Medulla oblongata (tissue), 1 donor: Measurements from ENCODE around the gene MYL12B.
A peak's percentile ranks its signal among the peaks of the same experiment; 100 is the strongest.
"Not testable (repeated sequence)": the region's sequence is repeated elsewhere in the genome, so short reads cannot be mapped to it uniquely, and the experiment has no call there.

Experiments used
- DNase-seq: peaks from one replicate; pipeline ENCODE4 v3.0.0-alpha.2; 2015; ENCODE audit errors: extremely low spot score

MYL12B gene

DNA sequence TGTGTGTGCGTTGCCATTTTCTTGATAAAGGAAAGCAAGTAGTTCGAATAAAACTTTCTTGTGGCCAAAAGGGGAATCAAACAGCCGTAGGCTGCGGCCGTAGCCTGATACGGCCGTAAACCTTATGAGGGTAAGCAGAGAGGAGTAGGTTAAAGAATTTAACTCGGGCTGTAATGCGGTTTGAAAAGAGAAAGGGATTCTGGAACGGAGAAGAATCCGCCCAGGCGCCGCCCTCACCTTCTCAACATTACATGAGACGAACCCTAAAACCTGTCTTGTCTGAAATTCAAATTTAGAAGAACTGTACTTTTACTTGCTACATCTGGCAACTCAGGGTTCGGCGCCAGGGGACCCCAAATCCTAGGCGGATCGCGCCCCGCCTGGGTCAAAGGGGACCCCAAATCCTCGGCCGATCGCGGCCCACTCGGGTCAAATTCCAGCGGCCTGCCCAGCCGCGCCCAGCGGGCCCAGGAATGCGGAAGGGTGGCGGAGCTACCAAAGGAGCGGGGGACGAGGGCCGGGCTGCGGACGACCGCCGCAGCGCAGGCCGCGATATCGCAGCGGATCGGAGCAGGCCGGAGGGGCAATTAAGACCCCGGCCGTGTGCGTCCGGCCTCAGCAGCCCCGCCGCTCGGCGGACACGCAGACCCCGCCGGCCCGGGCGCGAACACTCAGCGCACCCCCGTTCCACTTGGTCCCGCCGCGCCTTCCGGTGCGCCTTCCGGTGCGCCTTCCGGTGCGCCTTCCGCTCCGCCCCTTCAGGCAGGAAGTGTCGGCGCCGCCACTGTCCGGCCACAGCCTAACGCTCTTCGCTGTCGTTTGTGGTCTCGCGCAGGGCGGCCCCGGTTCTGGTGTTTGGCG lies at the start of gene MYL12B:
MYL12B (plus strand) TSS at position 761 of the 861 bp plus-strand sequence. CDS start 10,766 bp downstream, outside the sequence.
- peak; percentile 78 for DNase-seq

DNA sequence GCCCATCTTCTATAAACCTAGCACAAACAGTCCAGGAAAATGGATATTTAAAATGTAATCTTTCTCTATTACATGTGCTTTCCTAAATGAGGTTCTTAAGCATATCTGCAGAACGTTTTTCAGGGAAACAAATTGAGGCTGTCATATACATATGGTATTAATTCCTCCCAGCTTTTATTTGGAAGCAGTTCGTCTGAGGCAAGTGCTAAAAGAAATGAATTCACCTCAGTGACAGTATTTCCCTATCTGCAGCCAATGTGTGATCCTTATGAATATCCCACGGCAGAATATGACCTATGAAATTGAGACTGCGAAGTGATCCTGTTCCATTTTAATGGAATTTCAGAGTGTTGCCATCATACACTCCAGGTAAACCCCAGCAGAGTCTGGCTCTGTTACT lies 49.3 kb upstream of the MYL12B start:
- no peak for DNase-seq

DNA sequence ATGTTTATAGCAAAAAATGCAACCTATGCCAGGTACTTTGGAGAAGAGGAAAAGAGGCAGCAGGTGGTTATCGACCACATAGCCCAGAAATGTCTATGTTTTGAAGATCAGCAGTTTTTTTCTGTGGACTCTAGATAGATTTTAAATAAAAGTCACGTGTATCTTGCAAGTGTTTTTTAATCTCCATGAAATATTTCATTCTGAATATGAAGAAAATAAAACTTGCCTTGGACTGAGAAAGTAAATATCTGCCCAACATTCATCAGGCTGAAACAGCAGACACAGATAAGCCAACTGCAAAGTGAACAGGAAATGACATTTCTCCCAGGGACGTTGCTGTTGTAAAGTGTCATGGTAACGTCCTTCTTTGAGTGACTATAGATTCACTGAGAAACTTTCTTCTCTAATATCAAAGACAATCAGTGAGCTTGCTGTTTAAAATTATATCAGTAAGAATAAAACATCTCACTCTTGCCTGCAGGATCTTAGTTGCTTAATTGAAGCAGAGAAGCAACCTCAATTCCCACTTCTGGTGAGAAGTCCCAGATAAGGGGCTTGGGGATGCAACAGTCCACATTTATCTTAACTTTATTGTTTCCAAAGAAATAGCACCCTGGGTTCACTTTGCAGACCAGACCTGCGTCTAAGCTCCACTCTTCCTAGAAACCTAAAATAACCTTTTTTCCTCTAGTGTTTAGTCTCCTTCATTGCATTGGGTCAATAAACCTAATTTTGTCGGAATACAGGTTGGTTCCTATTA lies 48.5 kb upstream of the MYL12B start:
- DNase-seq: no peak

DNA sequence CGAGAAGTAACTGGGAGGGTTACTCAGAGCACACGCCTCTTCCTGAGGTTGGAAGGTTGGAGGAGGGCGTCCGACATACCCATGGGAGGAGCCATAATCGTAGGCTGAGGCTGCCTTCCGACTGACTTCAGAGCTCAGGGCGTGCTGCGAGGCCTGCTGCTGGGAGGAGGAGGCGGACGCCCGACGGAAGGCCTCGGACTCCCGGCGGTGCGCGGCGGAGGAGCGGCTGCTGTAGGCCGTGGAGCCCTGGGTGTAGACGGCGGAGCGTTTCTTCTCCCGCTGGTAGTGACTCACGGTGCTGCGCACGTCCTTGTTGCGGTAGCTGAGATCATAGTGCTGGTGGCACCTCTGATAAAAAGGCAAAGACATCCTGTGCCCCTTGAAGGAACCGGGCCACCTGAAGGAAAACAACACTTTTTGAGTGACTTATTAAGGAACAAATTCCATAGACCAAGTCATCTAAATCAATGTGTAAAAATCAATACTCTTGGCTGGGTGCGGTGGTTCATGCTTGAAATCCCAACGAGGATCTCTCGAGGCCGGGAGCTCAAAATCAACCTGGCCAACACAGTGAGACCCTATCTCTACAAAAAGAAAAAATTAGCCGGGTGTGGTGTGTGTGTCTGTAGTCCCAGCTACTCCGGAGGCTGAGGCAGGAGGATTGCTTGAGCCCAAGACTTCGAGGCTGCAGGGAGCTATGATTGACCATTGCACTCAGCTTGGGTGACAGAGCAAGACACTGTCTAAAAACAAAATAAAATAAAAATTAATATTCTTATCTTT lies 46.9 kb upstream of the MYL12B start:
- DNase-seq: no peak

DNA sequence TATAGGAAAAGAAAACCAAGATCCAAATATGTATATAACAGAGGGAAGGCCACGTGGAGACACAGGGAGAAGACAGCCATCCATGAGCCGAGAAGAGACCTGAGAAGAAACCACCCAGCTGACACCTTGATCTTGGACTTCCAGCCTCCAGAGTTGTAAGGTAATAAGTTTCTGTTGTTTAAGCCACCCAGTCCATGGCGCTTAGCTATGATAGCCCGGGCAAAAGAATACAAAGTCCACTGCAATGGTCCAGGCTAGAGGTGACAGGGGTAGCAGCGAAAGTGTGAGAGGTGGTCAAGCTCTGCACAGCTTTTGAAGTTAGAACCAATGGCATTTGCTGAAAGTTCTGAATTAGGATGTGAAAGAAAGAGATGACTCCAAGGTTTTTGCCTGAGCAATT lies 44.9 kb upstream of the MYL12B start:
- DNase-seq: no peak

DNA sequence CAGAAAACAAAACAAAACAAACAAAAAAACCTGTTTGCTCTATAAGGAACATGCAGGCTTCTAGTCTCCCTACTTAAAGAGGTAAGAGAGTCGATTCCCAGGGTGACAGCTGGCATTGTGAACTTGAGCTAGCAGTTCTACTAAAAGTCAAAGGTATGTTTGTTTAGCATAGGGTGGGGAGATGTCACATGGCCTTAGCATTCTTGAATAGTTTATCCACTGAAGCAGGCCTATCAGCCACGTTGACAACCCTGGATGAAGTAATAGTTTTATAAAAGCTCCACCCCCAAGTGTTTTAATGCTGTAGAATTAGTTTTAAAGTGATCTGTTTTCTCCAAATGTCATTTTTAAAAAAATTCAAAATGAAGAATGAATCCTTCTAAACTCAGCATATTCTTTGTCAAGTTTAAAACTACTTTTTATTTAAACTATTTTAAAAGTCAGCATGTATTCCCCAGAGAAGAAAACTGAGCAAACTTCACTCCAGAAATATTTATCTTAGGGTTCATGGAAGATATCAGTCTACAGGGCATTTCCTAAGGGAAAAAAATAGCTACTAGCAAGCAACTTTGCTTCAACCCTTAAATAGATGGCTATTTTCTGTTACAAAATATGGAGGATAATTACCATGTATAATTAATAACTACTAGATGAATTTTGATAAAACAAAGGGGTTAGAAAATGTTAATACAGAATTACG lies 43.8 kb upstream of the MYL12B start:
- no peak for DNase-seq

DNA sequence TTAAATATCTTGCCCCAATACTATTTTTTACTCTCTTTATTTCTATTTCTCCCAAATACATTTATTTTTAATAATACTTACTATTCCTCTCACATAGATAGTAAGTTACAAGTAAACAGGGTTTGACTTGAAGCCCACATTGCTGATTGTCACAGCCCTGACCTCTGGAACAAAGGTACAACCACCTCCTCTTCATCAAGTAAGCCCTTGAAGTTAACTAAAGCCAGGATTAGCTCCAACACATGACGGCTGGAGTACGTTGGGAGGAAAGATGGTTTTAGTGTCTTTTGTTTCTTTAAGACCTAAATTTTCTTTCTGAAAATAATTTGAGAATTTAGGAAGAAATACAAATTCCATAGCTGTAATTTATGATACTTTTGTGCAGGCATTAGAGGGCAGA lies 43.1 kb upstream of the MYL12B start:
- DNase-seq: peak; percentile 14

DNA sequence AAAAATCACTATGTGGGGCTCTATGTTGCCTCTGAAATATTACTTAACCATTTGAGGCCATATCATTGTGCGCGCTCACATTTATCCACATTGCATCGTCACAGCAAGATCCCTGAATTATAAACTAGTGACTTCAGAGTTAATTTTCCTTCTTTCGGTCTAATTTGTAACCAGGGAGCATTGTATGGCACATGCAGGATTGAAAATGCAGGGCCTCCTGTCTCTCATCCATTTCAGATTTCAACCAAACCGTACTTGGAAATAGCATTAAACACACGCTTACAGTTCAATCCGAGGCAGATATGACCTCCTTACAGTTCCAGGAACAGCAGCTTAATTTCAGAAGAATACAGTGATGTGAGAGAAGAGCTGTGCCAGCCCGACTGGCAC lies 42.7 kb upstream of the MYL12B start:
- no peak for DNase-seq

DNA sequence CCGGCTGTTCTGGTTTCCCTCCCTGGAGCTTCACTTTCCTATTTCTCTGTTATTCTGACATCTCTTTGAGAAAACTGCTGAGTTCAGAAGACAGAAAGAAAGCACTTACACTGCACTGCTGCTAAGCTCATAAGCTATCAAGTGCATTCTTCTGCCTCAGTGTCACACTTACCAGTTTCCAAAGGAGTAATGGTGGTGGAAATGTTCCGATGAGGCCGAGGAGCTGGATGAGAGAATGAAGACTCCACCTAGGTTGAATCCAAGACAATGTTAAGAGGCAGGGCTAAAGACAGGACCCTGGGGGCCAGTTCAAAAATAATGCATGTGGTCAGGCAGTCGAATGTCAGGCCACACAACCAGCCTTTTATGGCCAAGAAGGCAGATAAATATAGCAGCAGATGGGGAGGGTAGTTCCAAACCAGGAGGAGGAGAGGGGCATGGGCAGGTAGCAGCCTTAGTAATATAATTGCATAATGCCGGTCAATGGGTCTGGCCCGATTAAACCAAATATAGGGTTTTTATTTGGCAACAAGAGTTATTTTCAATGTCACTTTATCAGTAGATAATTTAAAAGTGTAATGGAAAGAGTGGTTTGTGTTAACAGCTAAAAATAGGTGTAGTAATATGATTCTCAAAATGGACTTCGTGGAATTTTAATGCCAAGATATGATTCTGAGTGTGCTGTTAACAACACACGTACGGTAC lies 42.1 kb upstream of the MYL12B start, which contains the start of gene MYOM1:
MYOM1 (minus strand) TSS at position 338 of the 705 bp plus-strand sequence. CDS start 4,745 bp downstream, outside the sequence.
- DNase-seq: peak; percentile 7

DNA sequence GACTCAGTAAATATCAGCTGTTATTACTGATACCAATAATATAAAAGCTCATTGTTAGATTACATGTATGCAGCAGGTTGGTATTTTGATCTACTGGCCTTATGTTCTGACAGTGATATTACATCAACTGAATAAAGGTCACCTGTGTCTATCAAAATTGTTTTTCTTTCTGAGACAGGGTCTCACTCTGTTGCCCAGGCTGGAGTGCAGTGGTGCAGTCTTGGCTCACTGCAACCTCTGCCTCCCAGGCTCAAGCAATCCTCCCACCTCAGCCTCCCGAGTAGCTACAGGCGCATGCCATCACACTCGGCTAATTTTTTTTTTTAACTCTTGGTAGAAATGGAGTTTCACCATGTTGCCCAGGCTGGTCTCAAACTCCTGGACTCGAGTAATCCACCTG lies 41.1 kb upstream of the MYL12B start:
- not testable (repeated sequence) for DNase-seq

DNA sequence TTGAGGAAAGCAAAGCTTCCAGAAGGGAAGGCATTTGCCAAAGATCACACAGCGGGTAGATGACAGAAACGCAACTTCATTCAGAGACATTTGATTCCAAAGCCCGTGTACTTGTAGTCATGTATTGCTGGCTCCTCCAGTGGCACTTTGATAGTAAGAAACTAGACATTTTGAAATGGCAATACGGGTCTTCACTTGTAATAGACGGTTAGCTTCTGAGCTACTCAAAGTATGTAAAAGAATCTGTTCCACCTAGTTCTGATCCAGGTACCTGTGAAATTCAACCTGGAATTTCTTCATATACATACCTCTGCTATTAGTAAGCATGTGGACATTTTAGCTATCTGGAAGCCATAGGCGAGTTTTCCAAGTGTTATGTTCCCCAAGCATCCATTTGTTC lies 40.4 kb upstream of the MYL12B start:
- DNase-seq: no peak

DNA sequence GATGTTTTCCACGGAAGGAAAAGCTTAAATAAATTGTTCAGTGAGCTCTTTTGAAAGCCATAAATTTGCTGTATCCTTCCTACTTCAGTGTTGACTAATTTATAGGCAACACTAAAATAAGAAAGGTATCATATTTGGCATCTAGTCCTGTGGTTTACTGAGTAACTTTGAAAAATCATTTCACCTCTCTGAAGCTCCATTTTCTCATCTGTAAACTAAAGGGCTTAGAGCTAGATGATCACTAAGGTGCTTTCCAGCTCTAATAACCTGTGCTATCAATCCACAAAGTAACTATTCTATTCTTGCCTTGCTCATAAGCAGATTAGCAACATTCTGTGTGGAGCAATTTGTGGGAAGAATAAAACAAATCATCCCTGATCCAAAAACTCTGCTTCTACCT lies 38.6 kb upstream of the MYL12B start:
- no peak for DNase-seq

DNA sequence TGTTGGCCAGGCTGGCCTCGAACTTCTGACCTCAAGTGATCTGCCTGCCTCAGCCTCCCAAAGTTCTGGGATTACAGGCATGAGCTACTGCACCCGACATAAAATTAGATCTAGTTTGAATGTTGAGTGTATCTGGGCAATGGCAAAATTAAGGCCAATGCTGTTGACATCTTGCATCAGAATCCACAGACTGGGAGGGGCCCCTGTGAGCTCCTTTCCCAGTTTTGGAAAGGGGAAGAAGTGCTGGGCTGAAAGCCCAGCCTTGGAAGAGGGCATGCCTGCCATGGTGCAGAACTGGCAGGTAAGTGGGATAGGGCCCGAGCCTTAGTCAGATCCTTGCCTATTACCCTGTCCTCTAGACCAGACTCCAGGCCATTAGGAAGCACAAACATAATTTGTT lies 37.7 kb upstream of the MYL12B start:
- DNase-seq: no peak

DNA sequence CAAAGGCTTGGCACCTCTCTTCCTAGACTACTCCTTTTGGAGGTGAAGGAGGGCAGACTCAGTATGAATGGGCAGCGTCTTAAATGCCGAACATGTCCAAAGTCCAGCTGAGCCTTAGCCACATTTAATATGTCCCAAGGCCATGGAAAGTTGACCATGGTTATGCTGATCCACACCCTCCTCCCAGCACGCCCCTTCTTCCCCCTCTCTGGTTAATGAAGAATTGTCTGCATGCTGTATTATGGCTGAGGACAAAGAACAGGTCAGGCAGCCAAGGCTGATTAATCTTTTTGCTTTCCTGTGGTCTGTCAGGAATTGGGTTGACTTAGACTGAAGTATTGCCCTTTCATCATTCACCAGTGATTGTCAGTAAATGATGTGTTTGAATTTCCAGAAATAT lies 36.3 kb upstream of the MYL12B start:
- DNase-seq: no peak

DNA sequence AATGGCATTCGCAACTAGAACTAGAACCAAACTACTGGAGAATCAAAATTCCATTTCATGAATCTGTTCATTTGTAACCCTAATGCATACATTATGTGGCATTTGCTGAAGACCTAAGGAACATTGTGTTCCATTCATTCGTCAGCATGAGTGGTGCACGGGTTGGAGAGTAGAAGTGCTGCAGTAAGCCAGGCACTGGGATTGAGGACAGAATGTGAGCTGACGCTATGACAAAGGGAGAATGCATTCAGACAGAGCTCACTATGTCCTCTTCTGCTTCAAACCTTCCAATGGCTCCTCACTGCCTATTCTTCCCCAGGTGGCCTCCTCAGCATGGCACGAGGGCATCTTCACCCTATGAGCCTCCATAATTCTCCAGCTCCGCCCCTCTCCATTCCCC lies 35.9 kb upstream of the MYL12B start:
- DNase-seq: no peak

DNA sequence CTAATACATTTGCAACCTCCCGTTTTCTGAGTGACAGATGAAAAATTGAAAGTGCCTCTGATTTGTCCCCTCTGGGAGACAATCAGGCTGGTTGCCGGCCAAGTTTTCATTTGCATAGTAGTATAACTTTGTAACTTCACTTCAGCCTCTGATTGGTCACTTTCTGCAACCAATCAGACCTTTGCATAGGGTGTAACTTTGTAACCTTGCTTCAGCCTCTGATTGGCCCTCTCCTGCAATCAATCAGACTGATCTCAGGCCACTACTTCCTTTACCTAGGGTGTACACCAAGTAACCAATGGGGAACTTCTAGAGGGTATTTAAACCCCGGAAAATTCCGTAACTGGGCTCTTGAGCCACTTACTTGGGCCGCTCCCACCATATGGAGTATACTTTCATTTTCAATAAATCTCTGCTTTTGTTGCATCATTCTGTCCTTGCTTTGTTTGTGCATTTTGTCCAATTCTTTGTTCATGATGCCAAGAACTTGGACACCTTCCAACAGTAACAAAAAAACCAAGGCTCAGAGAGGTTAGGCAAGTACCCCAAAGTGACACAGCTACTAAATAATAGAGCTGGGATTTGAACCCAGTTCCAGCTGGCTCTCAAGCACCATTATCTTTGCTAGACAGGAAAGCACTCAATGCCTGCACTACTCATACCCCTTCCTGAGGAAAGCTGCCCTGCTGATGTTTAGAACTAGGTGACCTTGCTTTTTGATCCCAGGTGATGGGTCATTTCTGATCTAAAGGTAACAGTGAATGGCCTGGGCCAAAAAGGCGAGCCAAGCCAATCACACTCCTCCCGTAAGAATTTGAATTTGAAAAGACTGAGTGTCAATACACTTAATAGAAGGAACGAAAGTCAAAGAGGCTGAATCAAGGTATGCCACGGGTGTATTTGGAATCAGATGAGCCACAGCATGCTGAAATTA lies 31.3 kb upstream of the MYL12B start:
- no peak for DNase-seq

DNA sequence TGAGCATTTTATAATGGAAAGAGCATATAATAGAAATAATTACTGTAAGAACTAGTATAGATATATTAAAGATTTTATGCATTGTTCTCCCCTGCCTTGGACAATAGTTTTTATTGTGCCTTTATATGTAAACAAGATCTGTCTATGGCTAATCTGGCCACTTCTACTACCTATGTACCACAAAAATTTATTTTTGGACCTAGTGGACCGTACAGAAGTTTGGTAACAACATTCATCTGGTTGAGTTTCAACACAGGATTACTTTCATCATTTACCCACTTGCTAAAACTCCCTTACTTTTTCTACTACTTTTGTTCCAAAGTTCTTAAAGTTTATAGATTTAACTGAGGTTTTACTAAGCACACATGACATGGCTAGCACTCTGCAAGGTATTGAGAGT lies 28.9 kb upstream of the MYL12B start:
- no peak for DNase-seq

DNA sequence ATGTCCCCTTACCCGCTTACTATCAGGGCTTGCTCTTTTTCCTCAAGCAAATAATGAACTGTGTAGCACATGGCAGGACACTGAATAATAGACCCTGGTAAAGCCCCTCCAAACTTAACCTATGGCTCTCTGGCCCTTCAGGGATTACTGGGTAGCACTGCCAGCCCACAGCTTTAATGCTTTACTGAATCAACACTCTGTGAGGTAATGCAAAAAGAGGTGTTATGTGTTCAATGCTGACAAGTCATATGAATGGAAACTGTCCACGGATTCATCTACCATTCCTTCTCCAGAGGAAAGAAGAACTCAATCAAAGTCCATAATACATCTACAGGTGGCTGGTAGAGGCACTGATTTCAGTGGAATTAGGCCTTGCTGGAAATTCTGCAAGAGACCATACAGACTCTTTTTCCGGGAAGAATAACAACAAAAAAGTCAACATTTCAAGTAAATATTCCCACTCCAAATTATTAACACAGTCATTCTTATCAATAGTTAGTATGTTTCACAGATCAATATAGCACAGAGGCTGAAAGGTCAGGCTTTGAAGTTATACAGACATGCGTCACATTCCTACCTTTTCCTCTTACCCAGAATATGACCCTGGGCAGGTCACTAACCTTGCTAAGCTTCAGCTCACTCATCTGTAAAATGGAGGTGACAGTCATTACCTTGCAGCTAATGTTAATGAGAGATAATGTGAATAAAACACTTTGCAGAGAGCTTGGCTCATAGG lies 28.3 kb upstream of the MYL12B start:
- DNase-seq: no peak

DNA sequence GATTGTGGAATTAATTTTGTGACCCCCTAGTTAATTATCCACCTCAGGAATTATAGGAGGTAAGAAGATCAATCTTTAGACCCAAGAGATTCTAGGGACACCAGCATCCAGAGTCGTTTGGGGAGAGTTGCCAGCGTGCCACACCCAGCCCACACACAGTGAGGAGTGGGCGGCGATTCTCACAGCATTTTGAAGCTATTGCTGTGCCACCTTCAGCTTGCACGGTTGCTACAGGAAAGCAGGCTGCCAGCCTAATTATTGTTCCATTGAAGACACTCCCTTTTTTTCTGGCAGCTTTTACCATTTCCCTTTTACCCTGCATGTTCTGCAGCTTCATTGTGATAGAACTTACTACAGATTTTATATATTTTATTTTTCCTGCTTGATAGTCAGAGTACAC lies 27.5 kb upstream of the MYL12B start:
- DNase-seq: no peak
